Activated B cell treated with CpG ODN at 0.5 μM for 24 hours (primary cell): ENCODE results near the gene KRT32. TPM values are rescaled to one million over a fixed set of nuclear protein-coding genes. Genes with fewer than 3 reads are reported as not detected.

ENCODE experiments used
- ATAC-seq: fragments of 200-7000 bp; cut with Tn5 transposase; one replicate; pipeline ENCODE4 v1.10.0; 2021; ENCODE audit warnings: low read depth, mild to moderate bottlenecking, moderate library complexity
- CTCF ChIA-PET: fragments of 350-600 bp; sonication (Branson Sonifier 250); formaldehyde crosslinking; loops from one replicate; lab custom pipeline; 2021; ENCODE audit warnings: antibody characterized with exemption; lab: Charles Lee
- POLR2A ChIA-PET: fragments of 350-600 bp; sonication (Branson Sonifier 250); formaldehyde crosslinking; loops from one replicate; lab custom pipeline; 2021; ENCODE audit warnings: antibody characterized with exemption; lab: Charles Lee
- DNase-seq: peaks from one replicate; pipeline ENCODE4 v3.0.0; 2022
- H3K27ac Mint-ChIP-seq: one replicate; pipeline ENCODE4 v1.8.0; 2020; ENCODE audit warnings: mixed read lengths
- H3K27me3 Mint-ChIP-seq: one replicate; pipeline ENCODE4 v1.8.0; 2021; ENCODE audit warnings: mixed read lengths
- H3K36me3 Mint-ChIP-seq: one replicate; pipeline ENCODE4 v1.8.0; 2021; ENCODE audit warnings: low read depth, mixed read lengths
- H3K4me1 Mint-ChIP-seq: one replicate; pipeline ENCODE4 v1.8.0; 2021; ENCODE audit warnings: mixed read lengths
- H3K4me3 Mint-ChIP-seq: one replicate; pipeline ENCODE4 v1.8.0; 2020; ENCODE audit warnings: mild to moderate bottlenecking, mixed read lengths
- H3K9me3 Mint-ChIP-seq: one replicate; pipeline ENCODE4 v1.8.0; 2020; ENCODE audit warnings: mixed read lengths
- CTCF ChIP-seq: fragments of 200-600 bp; IDR thresholded peaks from one replicate; pipeline ENCODE4 v1.8.0; 2022; ENCODE audit warnings: antibody characterized with exemption, mild to moderate bottlenecking
- intact Hi-C: fragments of 100-400 bp; cut with micrococcal nuclease; formaldehyde crosslinking; loops from one replicate; pipeline ENCODE4 v1.15.1; 2024
- total RNA-seq: library from RNA; stranded (reverse); gene quantifications from 2 replicates; pipeline ENCODE4 v1.2.3, GENCODE V29; 2022

KRT32 gene
- total RNA-seq, 1 donor from 2014 or later: not detected

GRCh38 chr17:41420134-41420533, 47.1 kb downstream of the KRT32 start:
- no peak overlapping the region for H3K4me3 Mint-ChIP-seq
- intact Hi-C loops: no loop called here
- peaks cover 7% of the 10 kb centered on the region for H3K27me3 Mint-ChIP-seq
- DNase-seq: no peak
- TF ChIP-seq CTCF: no peak
- ChIA-PET POLR2A (interaction anchor here (0.6 kb wide), 1 partner anchor 773 kb away, joined by 3 read pairs; the partner anchor contains the start of gene SMARCE1), CTCF (no interaction called here)
- ATAC-seq: no peak
- H3K27ac Mint-ChIP-seq: no peak overlapping the region
- no peaks in the 10 kb centered on the region for H3K36me3 Mint-ChIP-seq
- peaks cover 5% of the 10 kb centered on the region for H3K4me1 Mint-ChIP-seq
- no peaks in the 10 kb centered on the region for H3K9me3 Mint-ChIP-seq

- peaks cover 7% of the 10 kb centered on the region for H3K27me3 Mint-ChIP-seq
- ATAC-seq (no peak), DNase-seq (no peak)
- TF ChIP-seq CTCF: no peak
- ChIA-PET POLR2A (interaction anchor here (0.6 kb wide), 1 partner anchor 772 kb away, joined by 3 read pairs; the partner anchor contains the start of gene SMARCE1), CTCF (no interaction called here)
- H3K4me1 Mint-ChIP-seq: peaks cover 5% of the 10 kb centered on the region
- intact Hi-C loops: no loop called here
- no peaks in the 10 kb centered on the region for H3K9me3 Mint-ChIP-seq
- H3K4me3 Mint-ChIP-seq: no peak overlapping the region
- H3K27ac Mint-ChIP-seq: no peak overlapping the region
- H3K36me3 Mint-ChIP-seq: no peaks in the 10 kb centered on the region
These were observed 47.5 kb downstream of the KRT32 start for GRCh38 chr17:41419716-41420115.

- DNase-seq (no peak), ATAC-seq (no peak)
- Mint-ChIP-seq H3K4me3 (no peak overlapping the region), H3K27me3 (peaks cover 7% of the 10 kb centered on the region), H3K27ac (no peak overlapping the region), H3K4me1 (peaks cover 5% of the 10 kb centered on the region), H3K9me3 (no peaks in the 10 kb centered on the region), H3K36me3 (no peaks in the 10 kb centered on the region)
- ChIA-PET CTCF (interaction anchor here (1.1 kb wide), 1 partner anchor 15 kb away, joined by 3 read pairs; no protein-coding TSS in a partner anchor), POLR2A (no interaction called here)
- intact Hi-C loops: no loop called here
- TF ChIP-seq CTCF: no peak
These were observed 48.9 kb downstream of the KRT32 start for GRCh38 chr17:41418116-41418860.

- peaks cover 7% of the 10 kb centered on the region for H3K27me3 Mint-ChIP-seq
- H3K36me3 Mint-ChIP-seq: no peaks in the 10 kb centered on the region
- ATAC-seq (no peak), DNase-seq (no peak)
- no peak for TF ChIP-seq CTCF
- POLR2A ChIA-PET: no interaction called here
- peaks cover 5% of the 10 kb centered on the region for H3K4me1 Mint-ChIP-seq
- H3K4me3 Mint-ChIP-seq: no peak overlapping the region
- CTCF ChIA-PET: interaction anchor here (1.1 kb wide), 1 partner anchor 14 kb away, joined by 3 read pairs; no protein-coding TSS in a partner anchor
- no peaks in the 10 kb centered on the region for H3K9me3 Mint-ChIP-seq
- intact Hi-C loops: no loop called here
- no peak overlapping the region for H3K27ac Mint-ChIP-seq
These were observed 49.6 kb downstream of the KRT32 start for GRCh38 chr17:41417576-41418015.

GRCh38 chr17:41417127-41417526, 50.1 kb downstream of the KRT32 start:
- peaks cover 7% of the 10 kb centered on the region for H3K27me3 Mint-ChIP-seq
- H3K4me1 Mint-ChIP-seq: peaks cover 5% of the 10 kb centered on the region
- POLR2A ChIA-PET: no interaction called here

More at GRCh38 chr17:41417127-41417526, 50.1 kb downstream of the KRT32 start:
- H3K36me3 Mint-ChIP-seq: no peaks in the 10 kb centered on the region
- no peak overlapping the region for H3K4me3 Mint-ChIP-seq
- H3K27ac Mint-ChIP-seq: no peak overlapping the region
- H3K9me3 Mint-ChIP-seq: no peaks in the 10 kb centered on the region
- TF ChIP-seq CTCF: no peak
- CTCF ChIA-PET: interaction anchor here (1.1 kb wide), 1 partner anchor 14 kb away, joined by 3 read pairs; no protein-coding TSS in a partner anchor
- ATAC-seq: no peak
- intact Hi-C loops: no loop called here
- no peak for DNase-seq
